ENCODE results near the gene FOXK1.

Gene FOXK1

GRCh38 chr7:4803397-4804241, 121.5 kb downstream of the FOXK1 start:
- POLR2A ChIA-PET, result no interaction called here
- CTCF ChIA-PET, result no interaction called here
- no peak for DNase-seq (ENCODE audit: extremely low spot score)
- TF ChIP-seq HDGF (IDR thresholded peaks at IDR 0.05; ENCODE audit: borderline replicate concordance), result no peak
- no peak for TF ChIP-seq L3MBTL2 (conservative IDR thresholded peaks at IDR 0.05)
- TF ChIP-seq TARDBP (IDR thresholded peaks at IDR 0.05), result no peak
- TF ChIP-seq ARNT (IDR thresholded peaks at IDR 0.05), result no peak
- no peak for TF ChIP-seq NFRKB (IDR thresholded peaks at IDR 0.05)
- no peak for TF ChIP-seq FOXK2 (IDR thresholded peaks at IDR 0.05)
- TF ChIP-seq FOXM1 (IDR thresholded peaks at IDR 0.05; ENCODE audit: borderline replicate concordance), result no peak
- no peak for TF ChIP-seq LEF1 (IDR thresholded peaks at IDR 0.05; ENCODE audit: borderline replicate concordance)
- no peak for TF ChIP-seq FOXA1 (IDR thresholded peaks at IDR 0.05)
- no peak for TF ChIP-seq SUZ12 (IDR thresholded peaks at IDR 0.05)

GRCh38 chr7:4805110-4805983, 123.3 kb downstream of the FOXK1 start:
- ChIA-PET CTCF (no interaction called here), POLR2A (no interaction called here)
- TF ChIP-seq NFRKB (IDR thresholded peaks at IDR 0.05), result no peak
- no peak for TF ChIP-seq ARNT (IDR thresholded peaks at IDR 0.05)
- TF ChIP-seq CTBP1 (IDR thresholded peaks at IDR 0.05; ENCODE audit: borderline replicate concordance), result no peak
- no peak for TF ChIP-seq SP1 (IDR thresholded peaks at IDR 0.05)
- TF ChIP-seq L3MBTL2 (conservative IDR thresholded peaks at IDR 0.05), result no peak
- TF ChIP-seq TARDBP (IDR thresholded peaks at IDR 0.05), result no peak
- no peak for TF ChIP-seq SUZ12 (IDR thresholded peaks at IDR 0.05)
- TF ChIP-seq ELF4 (IDR thresholded peaks at IDR 0.05), result no peak
- TF ChIP-seq ZNF384 (IDR thresholded peaks at IDR 0.05), result no peak
- TF ChIP-seq, protein P1, sequence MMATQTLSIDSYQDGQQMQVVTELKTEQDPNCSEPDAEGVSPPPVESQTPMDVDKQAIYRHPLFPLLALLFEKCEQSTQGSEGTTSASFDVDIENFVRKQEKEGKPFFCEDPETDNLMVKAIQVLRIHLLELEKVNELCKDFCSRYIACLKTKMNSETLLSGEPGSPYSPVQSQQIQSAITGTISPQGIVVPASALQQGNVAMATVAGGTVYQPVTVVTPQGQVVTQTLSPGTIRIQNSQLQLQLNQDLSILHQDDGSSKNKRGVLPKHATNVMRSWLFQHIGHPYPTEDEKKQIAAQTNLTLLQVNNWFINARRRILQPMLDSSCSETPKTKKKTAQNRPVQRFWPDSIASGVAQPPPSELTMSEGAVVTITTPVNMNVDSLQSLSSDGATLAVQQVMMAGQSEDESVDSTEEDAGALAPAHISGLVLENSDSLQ (IDR thresholded peaks at IDR 0.05), result no peak
- TF ChIP-seq FOXK2 (IDR thresholded peaks at IDR 0.05), result no peak
- no peak for TF ChIP-seq FOXA1 (IDR thresholded peaks at IDR 0.05)
- TF ChIP-seq LEF1 (IDR thresholded peaks at IDR 0.05; ENCODE audit: borderline replicate concordance), result no peak
- TF ChIP-seq HDGF (IDR thresholded peaks at IDR 0.05; ENCODE audit: borderline replicate concordance), result no peak
- TF ChIP-seq FOXM1 (IDR thresholded peaks at IDR 0.05; ENCODE audit: borderline replicate concordance), result no peak
- TF ChIP-seq BHLHE40 (IDR thresholded peaks at IDR 0.05; ENCODE audit: borderline replicate concordance), result no peak
- DNase-seq (ENCODE audit: extremely low spot score), result no peak

GRCh38 chr7:4805984-4806300, 123.8 kb downstream of the FOXK1 start:
- TF ChIP-seq, protein P1 (IDR thresholded peaks at IDR 0.05), result peak; percentile 49; the same call in 1 of the 2 replicates
- no peak for TF ChIP-seq ZNF384 (IDR thresholded peaks at IDR 0.05)
- POLR2A ChIA-PET, result no interaction called here
- no peak for DNase-seq (ENCODE audit: extremely low spot score)
- CTCF ChIA-PET, result interaction anchor here (0.6 kb wide), 1 partner anchor 275 kb away, joined by 3 read pairs; no protein-coding TSS in a partner anchor

GRCh38 chr7:4806983-4807597, 125.0 kb downstream of the FOXK1 start:
- DNase-seq (ENCODE audit: extremely low spot score), result no peak
- POLR2A ChIA-PET, result no interaction called here
- no peak for TF ChIP-seq SP1 (IDR thresholded peaks at IDR 0.05)
- TF ChIP-seq NFRKB (IDR thresholded peaks at IDR 0.05), result no peak
- TF ChIP-seq, protein P1 (IDR thresholded peaks at IDR 0.05), result no peak
- TF ChIP-seq FOXA1 (IDR thresholded peaks at IDR 0.05), result no peak
- TF ChIP-seq CTBP1 (IDR thresholded peaks at IDR 0.05; ENCODE audit: borderline replicate concordance), result no peak
- no peak for TF ChIP-seq LEF1 (IDR thresholded peaks at IDR 0.05; ENCODE audit: borderline replicate concordance)
- TF ChIP-seq TARDBP (IDR thresholded peaks at IDR 0.05), result no peak
- TF ChIP-seq ARNT (IDR thresholded peaks at IDR 0.05), result no peak
- TF ChIP-seq ZNF384 (IDR thresholded peaks at IDR 0.05), result no peak
- CTCF ChIA-PET, result no interaction called here

DNA sequence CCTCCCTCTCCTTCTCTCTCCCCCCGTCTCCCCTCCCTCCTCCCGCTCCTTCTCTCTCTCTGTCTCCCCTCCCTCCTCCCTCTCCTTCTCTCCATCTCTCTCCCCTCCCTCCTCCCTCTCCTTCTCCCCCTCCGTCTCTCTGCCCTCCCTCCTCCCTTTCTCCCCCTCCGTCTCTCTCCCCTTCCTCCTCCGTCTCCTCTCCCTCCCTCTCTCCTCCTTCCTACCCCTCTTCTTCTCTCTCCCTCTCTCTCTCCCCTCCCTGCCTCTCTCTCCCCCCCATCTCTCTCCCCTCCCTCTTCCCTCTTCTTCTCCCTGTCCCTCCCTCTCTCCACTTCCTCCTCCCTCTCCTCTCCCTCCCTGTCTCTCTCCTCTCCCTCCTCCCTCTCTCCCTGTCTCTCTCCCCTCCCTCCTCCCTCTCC, 125.5 kb downstream of the FOXK1 start:
- POLR2A ChIA-PET, result no interaction called here
- DNase-seq (ENCODE audit: extremely low spot score), result no peak
- TF ChIP-seq FOXM1 (IDR thresholded peaks at IDR 0.05; ENCODE audit: borderline replicate concordance), result no peak
- TF ChIP-seq NFRKB (IDR thresholded peaks at IDR 0.05), result no peak
- CTCF ChIA-PET, result no interaction called here

GRCh38 chr7:4808026-4808425, 125.9 kb downstream of the FOXK1 start:
- no peak for DNase-seq (ENCODE audit: extremely low spot score)
- TF ChIP-seq CTBP1 (IDR thresholded peaks at IDR 0.05; ENCODE audit: borderline replicate concordance) (no peak), SP1 (IDR thresholded peaks at IDR 0.05) (no peak), SUZ12 (IDR thresholded peaks at IDR 0.05) (no peak), TARDBP (IDR thresholded peaks at IDR 0.05) (no peak), ZNF384 (IDR thresholded peaks at IDR 0.05) (no peak), L3MBTL2 (conservative IDR thresholded peaks at IDR 0.05) (no peak), FOXA1 (IDR thresholded peaks at IDR 0.05) (no peak), ELF4 (IDR thresholded peaks at IDR 0.05) (no peak), LEF1 (IDR thresholded peaks at IDR 0.05; ENCODE audit: borderline replicate concordance) (no peak)
- ChIA-PET POLR2A (no interaction called here), CTCF (interaction anchor here (0.6 kb wide), 1 partner anchor 16 kb away, joined by 3 read pairs; no protein-coding TSS in a partner anchor)

All from HEK293T (cell line).